Fibroblast of the aortic adventitia (primary cell): ENCODE results near the gene MATN3. TPM values are rescaled to one million over a fixed set of nuclear protein-coding genes. Genes with fewer than 3 reads are reported as not detected.

Source experiments
- DNase-seq: peaks from one replicate; pipeline ENCODE4 v3.0.0-alpha.2; 2010; ENCODE audit warnings: low read depth
- H3K4me3 ChIP-seq: 2 replicates; pipeline ENCODE4 v1.5.1; 2011; ENCODE audit warnings: low read depth, mild to moderate bottlenecking, control low read depth, low read length, moderate library complexity
- total RNA-seq: library from RNA; depleted of rRNA; stranded (reverse); fragments of >200 nt; gene quantifications from 2 replicates; pipeline ENCODE4 v1.2.3, GENCODE V29; 2012; ENCODE audit warnings: low replicate concordance
- TF ChIP-seq, protein P1 (sequence below): IDR thresholded peaks from 2 replicates; pipeline ENCODE4 v1.5.1; 2011; ENCODE audit warnings: mild to moderate bottlenecking, low read length, control low read depth, inconsistent platforms; ENCODE audit not compliant: insufficient read depth

The MATN3 gene
- total RNA-seq, 1 donor = 1.1 TPM

GRCh38 chr2:19971691-19972090, 40.8 kb downstream of the MATN3 start:
- no peak overlapping the region for H3K4me3 ChIP-seq
- DNase-seq = no peak
- TF ChIP-seq, protein P1, sequence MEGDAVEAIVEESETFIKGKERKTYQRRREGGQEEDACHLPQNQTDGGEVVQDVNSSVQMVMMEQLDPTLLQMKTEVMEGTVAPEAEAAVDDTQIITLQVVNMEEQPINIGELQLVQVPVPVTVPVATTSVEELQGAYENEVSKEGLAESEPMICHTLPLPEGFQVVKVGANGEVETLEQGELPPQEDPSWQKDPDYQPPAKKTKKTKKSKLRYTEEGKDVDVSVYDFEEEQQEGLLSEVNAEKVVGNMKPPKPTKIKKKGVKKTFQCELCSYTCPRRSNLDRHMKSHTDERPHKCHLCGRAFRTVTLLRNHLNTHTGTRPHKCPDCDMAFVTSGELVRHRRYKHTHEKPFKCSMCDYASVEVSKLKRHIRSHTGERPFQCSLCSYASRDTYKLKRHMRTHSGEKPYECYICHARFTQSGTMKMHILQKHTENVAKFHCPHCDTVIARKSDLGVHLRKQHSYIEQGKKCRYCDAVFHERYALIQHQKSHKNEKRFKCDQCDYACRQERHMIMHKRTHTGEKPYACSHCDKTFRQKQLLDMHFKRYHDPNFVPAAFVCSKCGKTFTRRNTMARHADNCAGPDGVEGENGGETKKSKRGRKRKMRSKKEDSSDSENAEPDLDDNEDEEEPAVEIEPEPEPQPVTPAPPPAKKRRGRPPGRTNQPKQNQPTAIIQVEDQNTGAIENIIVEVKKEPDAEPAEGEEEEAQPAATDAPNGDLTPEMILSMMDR = no peak

GRCh38 chr2:19963386-19963785, 49.1 kb downstream of the MATN3 start:
- H3K4me3 ChIP-seq = no peak overlapping the region
- TF ChIP-seq, protein P1 = no peak
- DNase-seq = no peak

- DNase-seq = peak; percentile 77
- TF ChIP-seq, protein P1 = peak; percentile 77
- no peak overlapping the region for H3K4me3 ChIP-seq
These were observed 56.7 kb downstream of the MATN3 start for GRCh38 chr2:19955544-19956422.

GRCh38 chr2:19949071-19949470, 63.4 kb downstream of the MATN3 start:
- no peak overlapping the region for H3K4me3 ChIP-seq
- TF ChIP-seq, protein P1 = no peak
- DNase-seq = peak; percentile 71

- H3K4me3 ChIP-seq = no peak overlapping the region
- TF ChIP-seq, protein P1 = no peak
- DNase-seq = no peak
These were observed 65.1 kb downstream of the MATN3 start for GRCh38 chr2:19947184-19947940.

DNA sequence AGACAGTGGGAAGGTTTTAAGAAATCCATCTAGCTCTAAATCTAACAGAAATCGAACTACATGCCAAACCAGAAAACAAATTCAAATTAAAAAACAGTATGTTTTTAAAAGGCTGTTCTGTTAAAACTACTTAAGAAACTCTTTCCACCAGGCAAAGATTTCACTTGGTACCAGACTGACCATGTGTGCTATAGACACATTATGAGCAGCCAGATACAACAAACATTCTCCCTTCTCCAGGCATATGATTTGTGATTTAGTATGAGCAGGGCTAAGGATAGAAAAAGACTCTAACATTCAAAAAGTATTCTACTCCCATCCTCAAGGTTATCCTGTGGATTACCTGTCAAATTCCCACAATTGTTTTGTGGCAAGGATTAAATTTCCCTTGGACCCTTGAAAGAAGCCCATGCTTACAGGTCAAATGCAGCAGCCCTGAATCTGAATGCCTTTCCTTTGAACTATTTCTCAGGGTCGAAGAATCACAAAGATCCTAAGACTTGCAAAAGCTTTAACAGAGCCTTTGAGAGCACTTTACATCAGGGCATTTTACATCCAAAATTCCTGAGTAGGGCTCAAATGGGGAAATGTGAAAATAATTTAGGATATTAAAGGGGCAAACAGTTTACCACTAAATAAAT, 68.1 kb downstream of the MATN3 start:
- H3K4me3 ChIP-seq = no peak overlapping the region
- no peak for DNase-seq
- TF ChIP-seq, protein P1 = no peak
